ENCODE data around the gene SLC25A24. TPM values are rescaled to one million over a fixed set of nuclear protein-coding genes. Genes with fewer than 3 reads are reported as not detected.
"Not testable (repeated sequence)": the region's sequence is repeated elsewhere in the genome, so short reads cannot be mapped to it uniquely, and the experiment has no call there.

The SLC25A24 gene
- total and polyA plus RNA-seq, 2 of the 13 experiments (the other 11 are each of a cell fraction or from before 2014, with no cell fraction given) = 8.0 to 12.4 TPM

DNA sequence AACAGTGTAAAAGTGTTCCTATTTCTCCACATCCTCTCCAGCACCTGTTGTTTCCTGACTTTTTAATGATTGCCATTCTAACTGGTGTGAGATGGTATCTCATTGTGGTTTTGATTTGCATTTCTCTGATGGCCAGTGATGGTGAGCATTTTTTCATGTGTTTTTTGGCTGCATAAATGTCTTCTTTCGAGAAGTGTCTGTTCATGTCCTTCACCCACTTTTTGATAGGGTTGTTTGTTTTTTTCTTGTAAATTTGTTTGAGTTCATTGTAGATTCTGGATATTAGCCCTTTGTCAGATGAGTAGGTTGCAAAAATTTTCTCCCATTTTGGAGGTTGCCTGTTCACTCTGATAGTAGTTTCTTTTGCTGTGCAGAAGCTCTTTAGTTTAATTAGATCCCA, 37.7 kb downstream of the SLC25A24 start:
- no CpG with 5 or more reads among the region's 1 CpG for WGBS (ENCODE audit: low lambda C conversion rate)
- DNase-seq (ENCODE audit: low spot score); H3K27ac ChIP-seq (ENCODE audit: extremely low read length, insufficient read depth, low read length); POLR2A ChIA-PET; H3K9me3 ChIP-seq (ENCODE audit: low read length); H3K79me2 ChIP-seq (ENCODE audit: insufficient read depth, low read length); H3K4me3 ChIP-seq (replicated peaks in 1 of 3; ENCODE audit: insufficient read depth in 1 of 3, low read depth in 2 of 3, low read length in 3 of 3); H4K20me1 ChIP-seq (ENCODE audit: insufficient read depth, low read length); ATAC-seq; H3K36me3 ChIP-seq (replicated peaks in 1 of 2; ENCODE audit: control insufficient read depth in 1 of 2, insufficient read depth in 2 of 2, low read length in 2 of 2); FAIRE-seq; intact Hi-C loops (cut with micrococcal nuclease; ENCODE audit: unreplicated experiment); H3K4me2 ChIP-seq (ENCODE audit: low read depth, low read length); H3K4me1 ChIP-seq (ENCODE audit: insufficient read depth, low read length); in situ Hi-C loops (cut with HindIII; ENCODE audit: extremely low pct_ligation_motif_present, low pct_unique_long_range_greater_than_20kb); H2AFZ ChIP-seq (ENCODE audit: low read length); CTCF ChIA-PET (ENCODE audit: low intra/inter-chr PET ratio, low total read pairs); H3K9ac ChIP-seq (ENCODE audit: insufficient read depth, low read depth, low read length); H3K27me3 ChIP-seq (ENCODE audit: control insufficient read depth in 1 of 2, insufficient read depth in 2 of 2, low read length in 2 of 2); BruUV-seq (replicated peaks): not testable (repeated sequence)

DNA sequence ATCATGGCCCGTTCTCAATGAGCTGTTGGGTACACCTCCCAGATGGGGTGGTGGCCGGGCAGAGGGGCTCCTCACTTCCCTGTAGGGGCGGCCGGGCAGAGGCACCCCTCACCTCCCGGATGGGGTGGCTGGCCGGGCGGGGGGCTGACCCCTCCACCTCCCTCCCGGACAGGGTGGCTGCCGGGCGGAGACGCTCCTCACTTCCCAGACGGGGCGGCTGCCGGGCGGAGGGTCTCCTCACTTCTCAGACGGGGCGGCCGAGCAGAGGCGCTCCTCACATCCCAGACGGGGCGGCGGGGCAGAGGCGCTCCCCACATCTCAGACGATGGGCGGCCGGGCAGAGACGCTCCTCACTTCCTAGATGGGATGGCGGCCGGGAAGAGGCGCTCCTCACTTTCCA, 40.2 kb downstream of the SLC25A24 start:
- BruUV-seq (replicated peaks) = not testable (repeated sequence)

GRCh38 chr1:108158893-108159453, 41.2 kb downstream of the SLC25A24 start:
- TF ChIP-seq SMYD3 (CRISPR knock-in tag; IDR thresholded peaks at IDR 0.05) (no peak), ZNF878 (CRISPR knock-in tag; IDR thresholded peaks at IDR 0.05) (no peak), ZNF143 (CRISPR knock-in tag; IDR thresholded peaks at IDR 0.05) (no peak), SOX6 (IDR thresholded peaks at IDR 0.05) (no peak), SOX6 (CRISPR knock-in tag; IDR thresholded peaks at IDR 0.05) (no peak), ZEB1 (IDR thresholded peaks at IDR 0.05; ENCODE audit: insufficient replicate concordance, low read depth) (no peak), CREB3 (CRISPR knock-in tag; IDR thresholded peaks at IDR 0.05) (no peak)
- no peaks in the 10 kb centered on the region for H3K4me1 ChIP-seq (ENCODE audit: insufficient read depth, low read length)
- no peak overlapping the region for H3K4me3 ChIP-seq (replicated peaks in 1 of 3; ENCODE audit: insufficient read depth in 1 of 3, low read depth in 2 of 3, low read length in 3 of 3)
- H3K9ac ChIP-seq (ENCODE audit: insufficient read depth, low read depth, low read length) = no peak overlapping the region
- H3K27ac ChIP-seq (ENCODE audit: extremely low read length, insufficient read depth, low read length) = no peak overlapping the region
- H2AFZ ChIP-seq (ENCODE audit: low read length) = no peak overlapping the region
- no peak overlapping the region for H3K4me2 ChIP-seq (ENCODE audit: low read depth, low read length)
- intact Hi-C loops (cut with micrococcal nuclease; ENCODE audit: unreplicated experiment) = no loop called here
- in situ Hi-C loops (cut with HindIII; ENCODE audit: extremely low pct_ligation_motif_present, low pct_unique_long_range_greater_than_20kb) = no loop called here
- no TSS peak for BruUV-seq (replicated peaks)
- H3K79me2 ChIP-seq (ENCODE audit: insufficient read depth, low read length) = no peaks in the 10 kb centered on the region
- H3K9me3 ChIP-seq (ENCODE audit: low read length) = no peaks in the 10 kb centered on the region
- FAIRE-seq (no peak), ATAC-seq (no peak), DNase-seq (ENCODE audit: low spot score) (no peak)
- ChIA-PET CTCF (ENCODE audit: low intra/inter-chr PET ratio, low total read pairs) (no interaction called here), POLR2A (interaction anchor here (1.2 kb wide), 1 partner anchor 41 kb away, joined by 3 read pairs; the partner anchor contains the start of gene SLC25A24)
- WGBS (ENCODE audit: low lambda C conversion rate) = 57% methylated on average over 7 of the region's 7 CpGs
- 0 out of 5 replicates have a peak, but pooled peaks cover 0 to 3% of the 10 kb centered on the region in 2 experiments for H3K36me3 ChIP-seq (replicated peaks in 1 of 2; ENCODE audit: control insufficient read depth in 1 of 2, insufficient read depth in 2 of 2, low read length in 2 of 2)
- H3K27me3 ChIP-seq (ENCODE audit: control insufficient read depth in 1 of 2, insufficient read depth in 2 of 2, low read length in 2 of 2) = no peaks in the 10 kb centered on the region
- no peaks in the 10 kb centered on the region for H4K20me1 ChIP-seq (ENCODE audit: insufficient read depth, low read length)

More for the DNA sequence above, 40.2 kb downstream of the SLC25A24 start:
- H2AFZ ChIP-seq (ENCODE audit: low read length); in situ Hi-C loops (cut with HindIII; ENCODE audit: extremely low pct_ligation_motif_present, low pct_unique_long_range_greater_than_20kb); ATAC-seq; H3K9ac ChIP-seq (ENCODE audit: insufficient read depth, low read depth, low read length); FAIRE-seq; H3K4me1 ChIP-seq (ENCODE audit: insufficient read depth, low read length); CTCF ChIA-PET (ENCODE audit: low intra/inter-chr PET ratio, low total read pairs); H3K27me3 ChIP-seq (ENCODE audit: control insufficient read depth in 1 of 2, insufficient read depth in 2 of 2, low read length in 2 of 2); H3K36me3 ChIP-seq (replicated peaks in 1 of 2; ENCODE audit: control insufficient read depth in 1 of 2, insufficient read depth in 2 of 2, low read length in 2 of 2); H4K20me1 ChIP-seq (ENCODE audit: insufficient read depth, low read length); H3K79me2 ChIP-seq (ENCODE audit: insufficient read depth, low read length); intact Hi-C loops (cut with micrococcal nuclease; ENCODE audit: unreplicated experiment); H3K4me3 ChIP-seq (replicated peaks in 1 of 3; ENCODE audit: insufficient read depth in 1 of 3, low read depth in 2 of 3, low read length in 3 of 3); POLR2A ChIA-PET; H3K4me2 ChIP-seq (ENCODE audit: low read depth, low read length); DNase-seq (ENCODE audit: low spot score); H3K27ac ChIP-seq (ENCODE audit: extremely low read length, insufficient read depth, low read length); H3K9me3 ChIP-seq (ENCODE audit: low read length): not testable (repeated sequence)
- 89% methylated on average over 15 of the region's 30 CpGs for WGBS (ENCODE audit: low lambda C conversion rate)

All from HepG2 (cell line).